H1 (cell line): ENCODE results near the gene BCAS3. TPM values are rescaled to one million over a fixed set of nuclear protein-coding genes. Genes with fewer than 3 reads are reported as not detected.

Experiments
- GTF2F1 ChIP-seq: IDR thresholded peaks from 2 replicates; pipeline ENCODE4 v1.6.1; 2012; ENCODE audit warnings: low read depth, low read length, improper control_type of control experiment, borderline replicate concordance
- polyA plus RNA-seq, 7 experiments: library from polyadenylated mRNA; depleted of rRNA in 3 of 7; stranded (reverse) in 5 of 7; unstranded in 2 of 7; fragments of >200 nt in 5 of 7; fragments of 200-250 nt in 2 of 7; gene quantifications; 1 replicate in 5 of 7; 2 replicates in 1 of 7; 4 replicates in 1 of 7; pipeline versions ENCODE4 v1.2.1 to v1.2.3, GENCODE V29; 2011 to 2013; ENCODE audit warnings: missing spikeins in 2 of 7, mixed read lengths in 2 of 7
- total RNA-seq: library from RNA; stranded (reverse); fragmentation: NEBNext Ultra II Directional; extraction: Animal tissue kit (Norgen Biotek cat#: 25700); gene quantifications from 2 replicates; pipeline ENCODE4 v1.2.1, GENCODE V29; 2021
- TF ChIP-seq, protein P1 (sequence below): IDR thresholded peaks from 2 replicates; pipeline ENCODE4 v1.6.1; 2012; ENCODE audit warnings: inconsistent platforms

Gene BCAS3
- total and polyA plus RNA-seq, 2 of the 8 experiments (the other 6 are each of a cell fraction or from before 2014, with no cell fraction given), result 9.9 to 13.3 TPM

DNA sequence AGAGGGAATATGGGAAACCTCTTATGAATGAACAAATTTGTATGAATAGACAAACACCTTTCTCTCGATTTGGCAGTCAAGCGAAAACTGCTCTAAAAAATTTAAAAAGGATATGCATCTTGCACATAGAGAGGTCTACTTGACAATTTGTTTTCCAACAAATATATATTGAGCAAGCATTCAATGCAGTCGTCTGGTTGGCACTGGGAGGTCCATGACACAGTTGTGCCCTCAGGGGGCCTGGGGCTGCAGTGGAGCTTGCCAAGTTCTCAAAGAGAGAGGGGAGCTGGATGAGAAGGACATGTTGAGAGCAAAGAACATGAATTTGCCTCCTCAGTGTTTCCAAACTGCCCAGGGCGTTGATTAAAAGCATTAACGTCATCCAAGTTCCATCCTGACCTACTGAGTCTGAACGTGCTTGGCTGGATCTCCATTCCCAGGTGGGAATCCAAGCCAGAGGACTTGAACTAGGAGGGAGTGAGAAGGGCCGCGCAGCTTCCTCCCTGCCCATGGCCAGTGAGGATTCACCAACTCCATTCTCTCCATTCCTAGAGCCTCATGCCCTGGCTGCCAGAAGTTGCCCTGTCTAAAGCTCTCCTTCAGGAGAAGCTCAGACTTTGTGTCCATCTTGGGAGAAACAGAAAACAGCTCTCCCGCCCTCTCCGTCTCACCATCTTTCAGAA is 746.5 kb downstream of the BCAS3 start (continued):
- TF ChIP-seq GTF2F1, result no peak
- TF ChIP-seq, protein P1, sequence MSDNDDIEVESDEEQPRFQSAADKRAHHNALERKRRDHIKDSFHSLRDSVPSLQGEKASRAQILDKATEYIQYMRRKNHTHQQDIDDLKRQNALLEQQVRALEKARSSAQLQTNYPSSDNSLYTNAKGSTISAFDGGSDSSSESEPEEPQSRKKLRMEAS, result no peak
- TF ChIP-seq, all 59 proteins: peak for 0
